Epithelial cell of esophagus (primary cell): Measurements from ENCODE around the gene ULK4.
A peak's percentile ranks its signal among the peaks of the same experiment; 100 is the strongest.

Experiments used
- DNase-seq: peaks from one replicate; pipeline ENCODE4 v3.0.0; 2010; ENCODE audit warnings: low read depth
- H3K4me3 ChIP-seq: 2 replicates; pipeline ENCODE4 v1.5.1; 2011; ENCODE audit warnings: mild to moderate bottlenecking, low read length, control low read depth
- CTCF ChIP-seq: IDR thresholded peaks from 2 replicates; pipeline ENCODE4 v1.5.1; 2011; ENCODE audit warnings: low read depth, mild to moderate bottlenecking, low read length, control low read depth, inconsistent platforms; ENCODE audit not compliant: insufficient read depth; ENCODE audit errors: missing control alignments

Gene ULK4

GRCh38 chr3:41330465-41330864, 631.4 kb downstream of the ULK4 start:
- no peak overlapping the region for H3K4me3 ChIP-seq
- DNase-seq, result no peak
- no peak for TF ChIP-seq CTCF

- H3K4me3 ChIP-seq, result no peak overlapping the region
- DNase-seq, result no peak
Measured at GRCh38 chr3:41329881-41330280, 632.0 kb downstream of the ULK4 start.

DNA sequence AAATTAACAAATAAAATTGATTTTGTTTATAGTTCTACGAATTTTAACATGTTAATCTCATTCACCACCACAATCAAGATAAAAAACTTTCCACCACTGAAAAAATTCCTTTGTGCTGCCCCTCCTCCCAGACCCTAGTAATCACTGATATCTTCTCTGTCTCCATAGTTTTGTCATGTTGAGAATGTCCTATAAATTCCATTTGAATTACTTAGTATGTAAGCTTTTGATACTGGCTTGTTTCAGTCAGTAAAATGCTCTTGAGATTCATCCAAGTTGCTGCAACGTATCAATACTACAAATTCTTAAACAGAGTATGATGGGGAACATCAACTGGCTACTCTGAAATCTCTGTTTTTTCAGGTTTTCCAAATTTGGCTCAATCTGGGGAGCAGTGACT, 633.0 kb downstream of the ULK4 start:
- H3K4me3 ChIP-seq, result no peak overlapping the region
- no peak for DNase-seq
- no peak for TF ChIP-seq CTCF

More at GRCh38 chr3:41329881-41330280, 632.0 kb downstream of the ULK4 start:
- TF ChIP-seq CTCF, result no peak

GRCh38 chr3:41327718-41328117, 634.2 kb downstream of the ULK4 start:
- no peak for TF ChIP-seq CTCF
- DNase-seq, result peak; percentile 90
- no peak overlapping the region for H3K4me3 ChIP-seq

DNA sequence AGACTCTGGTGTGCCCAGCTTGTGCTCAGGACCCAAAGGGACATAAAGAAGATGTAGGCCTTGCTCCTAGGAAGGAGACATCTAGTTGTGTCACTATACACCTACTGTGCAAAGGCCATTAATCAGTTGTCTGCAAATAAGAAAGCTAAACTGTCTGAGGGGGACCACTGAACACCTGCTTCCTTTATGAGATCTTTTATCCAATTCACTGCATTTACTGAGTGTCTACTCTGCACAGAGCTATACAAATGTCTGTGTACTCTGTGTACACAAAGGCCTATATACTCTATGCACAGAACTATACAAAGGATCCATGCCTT, 637.8 kb downstream of the ULK4 start:
- no peak for DNase-seq
- no peak overlapping the region for H3K4me3 ChIP-seq
- TF ChIP-seq CTCF, result no peak

DNA sequence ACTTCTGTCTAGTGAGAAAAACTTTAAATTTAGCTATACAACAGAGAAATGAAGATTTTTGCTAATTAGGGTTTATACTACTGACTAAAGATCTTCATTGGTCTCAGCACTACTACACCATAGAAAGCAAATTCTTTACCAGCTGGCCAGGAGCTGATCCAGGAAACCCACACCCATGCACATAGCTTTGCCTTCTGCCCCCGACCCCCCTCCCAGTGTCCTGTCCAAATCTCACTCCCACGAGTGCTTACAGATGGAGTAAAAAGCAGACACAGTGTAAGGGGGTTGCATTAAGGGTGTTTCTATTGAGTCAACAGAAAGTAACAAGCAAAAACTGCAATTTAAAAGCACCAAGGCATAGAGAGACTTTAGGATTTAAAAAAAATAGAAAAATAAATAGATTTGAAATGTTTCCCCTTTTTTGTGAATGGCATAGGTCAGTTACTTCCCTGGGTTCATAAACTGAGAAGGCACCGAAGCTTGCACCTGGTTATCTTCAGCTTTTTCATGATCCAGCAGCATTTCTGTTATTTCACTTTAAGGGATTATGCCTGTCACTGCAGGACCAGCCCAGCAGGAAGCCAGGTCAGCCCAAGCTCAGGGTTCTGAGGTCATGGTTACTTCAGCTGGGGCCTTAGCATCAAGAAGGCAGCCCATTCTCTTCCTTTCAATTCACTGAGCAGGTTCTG, 638.3 kb downstream of the ULK4 start:
- no peak for DNase-seq
- TF ChIP-seq CTCF, result no peak
- no peak overlapping the region for H3K4me3 ChIP-seq

GRCh38 chr3:41321642-41321980, 640.3 kb downstream of the ULK4 start:
- no peak for DNase-seq
- H3K4me3 ChIP-seq, result no peak overlapping the region
- TF ChIP-seq CTCF, result no peak
